Epithelial cell of proximal tubule (primary cell): Measurements from ENCODE around the gene ABCC10. TPM values are rescaled to one million over a fixed set of nuclear protein-coding genes. Genes with fewer than 3 reads are reported as not detected.
"Not testable (repeated sequence)": the region's sequence is repeated elsewhere in the genome, so short reads cannot be mapped to it uniquely, and the experiment has no call there.

Experiments
- DNase-seq: peaks from one replicate; pipeline ENCODE4 v3.0.0-alpha.2; 2011; ENCODE audit warnings: low read depth
- H3K4me3 ChIP-seq: 2 replicates; pipeline ENCODE4 v1.5.1; 2011; ENCODE audit warnings: low read depth, mild to moderate bottlenecking, low read length
- CTCF ChIP-seq: conservative IDR thresholded peaks from 2 replicates; pipeline ENCODE4 v1.5.1; 2012; ENCODE audit warnings: low read depth, mild to moderate bottlenecking, low read length
- total RNA-seq: library from RNA; depleted of rRNA; stranded (reverse); fragments of >200 nt; gene quantifications from 2 replicates; pipeline ENCODE4 v1.2.3, GENCODE V29; 2015

ABCC10 gene
- total RNA-seq, 1 donor from 2014 or later = 19.6 TPM

GRCh38 chr6:43391440-43392031, 35.8 kb upstream of the ABCC10 start:
- no peak overlapping the region for H3K4me3 ChIP-seq
- DNase-seq = no peak
- TF ChIP-seq CTCF = no peak

- not testable (repeated sequence) for DNase-seq, H3K4me3 ChIP-seq
Observed at GRCh38 chr6:43393133-43393532, 34.2 kb upstream of the ABCC10 start.

GRCh38 chr6:43393602-43394001, 33.7 kb upstream of the ABCC10 start:
- TF ChIP-seq CTCF = no peak
- DNase-seq = no peak
- no peak overlapping the region for H3K4me3 ChIP-seq

- H3K4me3 ChIP-seq = no peak overlapping the region
- no peak for TF ChIP-seq CTCF
- no peak for DNase-seq
Observed at GRCh38 chr6:43394982-43395381, 32.4 kb upstream of the ABCC10 start.

- H3K4me3 ChIP-seq = no peak overlapping the region
- no peak for TF ChIP-seq CTCF
- DNase-seq = no peak
Observed at GRCh38 chr6:43395776-43396175, 31.6 kb upstream of the ABCC10 start.

- DNase-seq = no peak
- no peak overlapping the region for H3K4me3 ChIP-seq
- TF ChIP-seq CTCF = no peak
Observed at GRCh38 chr6:43396408-43397149, 30.8 kb upstream of the ABCC10 start.

- no peak for TF ChIP-seq CTCF
- DNase-seq = no peak
- H3K4me3 ChIP-seq = no peak overlapping the region
Observed at GRCh38 chr6:43399932-43400487, 27.3 kb upstream of the ABCC10 start.
